HepG2 (cell line): ENCODE results near the gene RAB38. TPM values are rescaled to one million over a fixed set of nuclear protein-coding genes. Genes with fewer than 3 reads are reported as not detected.

Experiments
- ATAC-seq: fragments of 200-7000 bp; cut with Tn5 transposase; 3 replicates; pipeline ENCODE4 v1.9.1; 2020; ENCODE audit warnings: mild to moderate bottlenecking, moderate library complexity
- BruUV-seq: library from RNA; stranded (reverse); fragments of 400-500 nt; replicated peaks from 2 replicates; lab custom pipeline; 2021; lab: Mats Ljungman, UMichigan
- CTCF ChIA-PET: fragments of 300-600 bp; formaldehyde crosslinking; extraction: SDS; loops from one replicate; lab custom pipeline; 2021; ENCODE audit warnings: low total read pairs, inconsistent platforms, low intra/inter-chr PET ratio; lab: Yijun Ruan, JAX
- POLR2A ChIA-PET: fragments of 350-600 bp; sonication (Branson Sonifier 250); formaldehyde crosslinking; loops from one replicate; lab custom pipeline; 2020; ENCODE audit warnings: antibody characterized with exemption, inconsistent platforms; lab: Yijun Ruan, JAX
- DNase-seq: peaks from one replicate; pipeline ENCODE4 v3.0.0-alpha.2; 2015; ENCODE audit warnings: low spot score
- FAIRE-seq: peaks from 3 replicates; lab custom pipeline; 2011; peaks lifted over from hg19 to GRCh38; lab: Jason Lieb, UNC
- H2AFZ ChIP-seq: one replicate; pipeline ENCODE4 v1.6.1; 2011; ENCODE audit warnings: low read length, inconsistent platforms
- H3K27ac ChIP-seq: fragments of 300-600 bp; 3 replicates; pipeline ENCODE4 v1.8.0; 2011; ENCODE audit warnings: mixed run types, mild to moderate bottlenecking, mixed read lengths, low read length, inconsistent platforms; ENCODE audit not compliant: insufficient read depth; ENCODE audit errors: extremely low read length
- H3K27me3 ChIP-seq, 2 experiments: fragments of 200-600 bp in 1 of 2; 2 replicates in 1 of 2; 3 replicates in 1 of 2; pipeline versions ENCODE4 v1.6.0 to v1.8.0; 2011; ENCODE audit warnings: low read length in 2 of 2, mild to moderate bottlenecking in 2 of 2, moderate library complexity in 2 of 2, inconsistent platforms in 1 of 2; ENCODE audit not compliant: insufficient read depth in 2 of 2, control insufficient read depth in 1 of 2
- H3K36me3 ChIP-seq, 2 experiments: fragments of 200-600 bp in 1 of 2; replicated peaks in 1 of 2; 2 replicates in 1 of 2; 3 replicates in 1 of 2; pipeline versions ENCODE4 v1.5.1 to v1.8.0; 2011; ENCODE audit warnings: low read length in 2 of 2, inconsistent platforms in 1 of 2; ENCODE audit not compliant: insufficient read depth in 2 of 2, control insufficient read depth in 1 of 2
- H3K4me1 ChIP-seq: 2 replicates; pipeline ENCODE4 v1.5.1; 2012; ENCODE audit warnings: low read length, inconsistent platforms; ENCODE audit not compliant: insufficient read depth
- H3K4me2 ChIP-seq: 2 replicates; pipeline ENCODE4 v1.6.0; 2011; ENCODE audit warnings: low read depth, low read length, inconsistent platforms
- H3K4me3 ChIP-seq, 3 experiments: fragments of 200-600 bp in 1 of 3; sonication (generic), shearing (Covaris generic) in 1 of 3; replicated peaks in 1 of 3; 2 replicates each; pipeline ENCODE4 v1.5.1; 2011 to 2016; ENCODE audit warnings: low read length in 3 of 3, inconsistent platforms in 2 of 3, low read depth in 2 of 3, mild to moderate bottlenecking in 2 of 3, control low read depth in 1 of 3, mixed read lengths in 1 of 3; ENCODE audit not compliant: insufficient read depth in 1 of 3
- H3K79me2 ChIP-seq: one replicate; pipeline ENCODE4 v1.6.1; 2011; ENCODE audit warnings: low read length, inconsistent platforms; ENCODE audit not compliant: insufficient read depth
- H3K9ac ChIP-seq: 2 replicates; pipeline ENCODE4 v1.6.0; 2011; ENCODE audit warnings: mild to moderate bottlenecking, low read depth, low read length, inconsistent platforms; ENCODE audit not compliant: insufficient read depth
- H3K9me3 ChIP-seq: 2 replicates; pipeline ENCODE4 v1.5.1; 2012; ENCODE audit warnings: mild to moderate bottlenecking, low read length
- H4K20me1 ChIP-seq: 2 replicates; pipeline ENCODE4 v1.6.0; 2011; ENCODE audit warnings: inconsistent platforms, mild to moderate bottlenecking, low read length, moderate library complexity; ENCODE audit not compliant: insufficient read depth
- CREB1 ChIP-seq, 2 experiments: fragments of 450-650 bp in 1 of 2; IDR thresholded peaks; 2 replicates each; pipeline ENCODE4 v1.6.1; 2016 to 2017; ENCODE audit warnings: control low read depth in 1 of 2, mild to moderate bottlenecking in 1 of 2, missing compliant biosample characterization in 1 of 2, missing genetic modification characterization in 1 of 2
- LBX2 ChIP-seq: sonication (generic); formaldehyde crosslinking; IDR thresholded peaks from 2 replicates; pipeline ENCODE4 v1.5.0; 2020; ENCODE audit warnings: missing genetic modification reagents, mild to moderate bottlenecking, borderline replicate concordance
- NFE2L2 ChIP-seq: fragments of 150-350 bp; IDR thresholded peaks from 2 replicates; pipeline ENCODE4 v1.6.1; 2014; ENCODE audit warnings: low read length
- NR2F6 ChIP-seq, 2 experiments: IDR thresholded peaks; 2 replicates each; pipeline ENCODE4 v1.6.1; 2016; ENCODE audit warnings: antibody characterized with exemption in 1 of 2, mild to moderate bottlenecking in 1 of 2
- WGBS: methylation state at CpG from one replicate; pipeline ENCODE4 v1.1.6; 2017; ENCODE audit warnings: low lambda C conversion rate; 5-methylcytosine and 5-hydroxymethylcytosine counted together
- in situ Hi-C: cut with HindIII; loops from 2 replicates; pipeline ENCODE4 v1.10.0; 2017; ENCODE audit warnings: low pct_unique_long_range_greater_than_20kb; ENCODE audit not compliant: extremely low pct_ligation_motif_present
- intact Hi-C: fragments of 100-400 bp; cut with micrococcal nuclease; formaldehyde crosslinking; loops from one replicate; pipeline ENCODE4 v1.10.0; 2022; ENCODE audit not compliant: unreplicated experiment
- polyA plus RNA-seq, 8 experiments: library from polyadenylated mRNA; depleted of rRNA in 3 of 8; stranded (reverse) in 7 of 8; unstranded in 1 of 8; fragments of >200 nt; fragmentation: Illumina TruSeq in 4 of 8; extraction: Trizol in 4 of 8; gene quantifications; 2 replicates each; pipeline versions ENCODE4 v1.2.1 to v1.2.3, GENCODE V29; 2011 to 2016; ENCODE audit warnings: low read depth in 4 of 8, missing spikeins in 1 of 8, mixed read lengths in 1 of 8; ENCODE audit not compliant: insufficient read depth in 1 of 8
- total RNA-seq, 5 experiments: library from RNA; depleted of rRNA; stranded (reverse); fragments of >200 nt; fragmentation: Illumina TruSeq; extraction: Trizol; gene quantifications; 2 replicates each; pipeline ENCODE4 v1.2.3, GENCODE V29; 2016; ENCODE audit warnings: low read depth in 1 of 5

RAB38 gene
- total and polyA plus RNA-seq, 2 of the 13 experiments (the other 11 are each of a cell fraction or from before 2014, with no cell fraction given) = 0.13 to 0.30 TPM

- intact Hi-C loops (no loop called here), in situ Hi-C loops (no loop called here)
- TF ChIP-seq LBX2 (no peak), CREB1 (IDR thresholded peaks at IDR 0.05) (peak; percentile 37), CREB1 (CRISPR knock-in tag; IDR thresholded peaks at IDR 0.05) (no peak)
- 10% methylated on average over 1 of the region's 1 CpG for WGBS
- Histone ChIP-seq H4K20me1 (no peaks in the 10 kb centered on the region), H3K4me1 (no peaks in the 10 kb centered on the region), H3K4me2 (no peak overlapping the region), H3K36me3 (no peaks in the 10 kb centered on the region), H2AFZ (no peak overlapping the region), H3K27ac (no peak overlapping the region), H3K4me3 (no peak overlapping the region), H3K9me3 (no peaks in the 10 kb centered on the region), H3K27me3 (no peaks in the 10 kb centered on the region), H3K9ac (no peak overlapping the region), H3K79me2 (no peaks in the 10 kb centered on the region)
- FAIRE-seq (no peak), DNase-seq (no peak), ATAC-seq (no peak)
- BruUV-seq = no TSS peak
- CTCF ChIA-PET = no interaction called here
- POLR2A ChIA-PET = no interaction called here
These were observed 29.1 kb downstream of the RAB38 start for GRCh38 chr11:88146106-88146505.

GRCh38 chr11:88139865-88140264, 35.4 kb downstream of the RAB38 start:
- H3K27me3 ChIP-seq = no peaks in the 10 kb centered on the region
- no peak overlapping the region for H3K9ac ChIP-seq
- H2AFZ ChIP-seq = no peak overlapping the region
- H3K4me3 ChIP-seq = no peak overlapping the region
- ChIA-PET CTCF (no interaction called here), POLR2A (no interaction called here)
- 0% methylated on average over 1 of the region's 1 CpG for whole genome bisulfite sequencing
- no peaks in the 10 kb centered on the region for H3K4me1 ChIP-seq
- TF ChIP-seq NR2F6 (IDR thresholded peaks at IDR 0.05) (no peak), NR2F6 (CRISPR knock-in tag; IDR thresholded peaks at IDR 0.05) (no peak), NFE2L2 (peak; percentile 71)
- intact Hi-C loops = no loop called here
- no peaks in the 10 kb centered on the region for H3K79me2 ChIP-seq
- H3K4me2 ChIP-seq = no peak overlapping the region
- DNase-seq (no peak), FAIRE-seq (no peak), ATAC-seq (no peak)
- no peaks in the 10 kb centered on the region for H3K36me3 ChIP-seq
- H3K27ac ChIP-seq = no peak overlapping the region
- H4K20me1 ChIP-seq = no peaks in the 10 kb centered on the region
- in situ Hi-C loops = no loop called here
- no TSS peak for BruUV-seq
- no peaks in the 10 kb centered on the region for H3K9me3 ChIP-seq
